RPMI7951 (cell line): ENCODE data around the gene BAHCC1. TPM values are rescaled to one million over a fixed set of nuclear protein-coding genes. Genes with fewer than 3 reads are reported as not detected.

Source experiments
- DNase-seq: peaks from one replicate; pipeline ENCODE4 v3.0.0-alpha.2; 2012; ENCODE audit warnings: low read depth
- total RNA-seq: library from RNA; depleted of rRNA; stranded (reverse); fragments of >200 nt; shearing (Covaris generic); gene quantifications from 2 replicates; pipeline ENCODE4 v1.2.3, GENCODE V29; 2014

Gene BAHCC1
- total RNA-seq, 1 experiment from 2014 or later, result 0.36 TPM

DNA sequence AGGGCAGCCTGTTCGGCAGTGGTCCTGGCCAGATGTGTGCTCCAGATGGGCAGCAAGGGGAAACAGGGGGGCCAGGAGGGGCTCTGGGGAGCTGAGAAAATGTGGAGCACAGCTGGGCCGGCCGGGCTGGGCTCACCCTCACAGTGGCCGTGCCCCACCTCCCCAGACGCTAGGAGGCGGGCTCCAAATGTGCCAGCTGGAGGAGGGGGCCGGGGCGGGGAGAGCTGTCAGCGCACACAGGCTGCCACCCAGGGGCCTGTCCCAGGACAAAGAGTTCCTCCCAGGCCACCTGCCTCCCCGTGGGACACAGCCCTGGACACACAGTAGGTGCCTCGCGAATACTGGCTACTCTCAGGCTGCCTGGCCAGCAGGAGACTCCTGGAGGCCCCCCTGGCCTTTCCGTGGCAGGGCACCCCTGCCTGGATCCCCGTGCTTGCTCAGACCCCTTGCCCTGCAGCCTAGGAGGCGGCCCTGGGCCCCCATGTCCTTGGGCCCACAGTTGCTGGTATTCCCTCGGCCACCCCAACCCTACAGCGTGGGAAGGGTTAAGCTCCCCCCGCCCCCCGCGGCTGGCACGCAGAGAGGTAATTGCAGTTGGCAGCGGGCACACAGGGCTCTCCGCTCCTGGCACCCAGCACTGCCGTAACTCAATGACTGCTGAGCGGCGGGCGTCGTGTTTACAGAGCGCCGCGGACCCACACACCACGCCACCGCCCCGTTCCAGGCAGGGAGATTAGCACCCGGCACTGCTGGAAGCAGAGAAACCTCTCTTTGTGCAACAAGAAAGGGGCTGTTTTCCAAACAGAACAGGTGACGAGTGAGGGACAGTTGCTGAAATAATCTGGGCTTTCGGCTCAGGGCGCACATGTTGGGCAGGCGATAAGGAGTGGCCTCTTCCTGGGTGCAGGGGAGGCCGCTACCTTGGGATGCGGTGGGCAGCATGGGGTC is 32.2 kb downstream of the BAHCC1 start:
- DNase-seq, result no peak

DNA sequence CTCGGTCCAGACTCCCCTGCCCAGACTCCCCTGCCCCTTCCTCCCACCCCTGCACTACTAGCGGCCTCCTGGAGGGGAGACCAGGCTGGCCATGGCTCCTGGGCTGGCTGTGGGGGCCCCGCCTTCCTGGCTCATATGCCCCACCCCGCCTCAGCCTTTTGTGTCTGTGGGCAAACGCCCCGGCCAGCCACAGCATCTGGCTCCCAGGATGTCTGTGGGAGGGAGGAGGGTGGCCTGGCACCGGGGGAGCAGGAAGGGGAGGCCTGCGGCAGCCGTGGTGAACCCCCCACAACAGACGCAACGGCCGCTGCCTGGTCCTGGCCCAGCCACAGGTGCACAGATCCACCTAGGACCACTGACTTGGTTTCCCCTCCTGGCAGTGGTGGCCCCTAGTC is 32.9 kb downstream of the BAHCC1 start:
- DNase-seq, result no peak

DNA sequence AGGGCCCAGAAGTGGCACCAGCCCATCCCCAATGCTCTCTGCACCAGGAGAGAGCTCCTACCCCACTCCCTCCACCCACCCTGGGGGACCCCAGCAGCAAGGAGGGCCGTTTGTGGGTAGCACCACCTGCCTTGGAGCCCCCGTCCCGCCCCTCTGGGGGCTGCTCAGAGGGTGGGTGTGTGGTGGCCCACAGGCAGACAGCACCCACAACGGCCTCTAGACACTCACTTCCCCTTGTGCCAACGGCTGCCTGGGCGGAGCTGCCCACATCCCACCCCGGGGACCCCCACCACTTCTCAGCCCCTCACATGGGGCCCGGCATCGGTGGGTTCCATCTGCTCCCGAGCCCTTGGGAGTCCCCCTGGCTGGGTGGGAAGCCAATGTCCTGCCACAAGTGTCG is 33.3 kb downstream of the BAHCC1 start:
- DNase-seq, result no peak

DNA sequence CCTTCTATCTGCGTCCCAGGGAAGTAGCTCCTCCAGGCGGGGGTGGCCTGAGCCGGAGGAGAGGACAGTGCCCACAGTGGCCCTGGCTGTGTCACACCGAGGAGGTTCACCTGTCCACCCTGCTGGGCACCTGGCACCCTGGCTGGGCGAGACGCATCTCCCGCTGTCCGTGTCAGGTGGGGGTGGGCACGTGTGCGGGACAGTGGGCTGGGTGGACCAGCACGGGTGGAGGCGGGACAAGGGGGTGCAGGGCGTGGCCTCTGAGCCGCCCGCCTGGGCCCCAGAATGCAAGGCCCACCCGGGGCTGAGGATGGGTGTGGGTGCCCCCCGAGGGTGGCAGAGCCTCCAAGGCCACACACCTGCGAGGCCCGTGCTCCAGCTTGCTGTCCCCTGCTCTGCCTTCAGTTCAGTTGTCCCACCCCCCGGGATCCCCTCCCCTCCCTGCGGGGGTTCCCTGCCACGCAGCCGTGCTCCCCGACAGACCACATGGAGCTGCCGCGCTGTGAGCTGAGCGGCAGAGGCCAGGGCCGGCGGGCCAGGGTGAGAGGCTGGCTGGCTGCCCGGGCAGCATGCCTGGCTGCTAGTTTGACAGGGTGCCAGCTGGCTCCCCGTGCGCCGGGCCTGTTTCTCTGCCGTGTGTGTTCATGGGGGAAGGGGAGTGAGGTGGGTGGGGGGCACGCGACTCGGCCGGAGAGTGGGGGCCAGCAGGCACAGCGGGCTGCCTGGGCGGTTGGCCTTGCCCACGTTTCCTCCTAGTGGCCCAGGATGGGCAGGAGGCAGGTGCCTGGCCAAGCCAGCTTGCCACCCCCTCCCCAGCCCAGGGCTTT is 33.9 kb downstream of the BAHCC1 start:
- DNase-seq, result peak; percentile 64

DNA sequence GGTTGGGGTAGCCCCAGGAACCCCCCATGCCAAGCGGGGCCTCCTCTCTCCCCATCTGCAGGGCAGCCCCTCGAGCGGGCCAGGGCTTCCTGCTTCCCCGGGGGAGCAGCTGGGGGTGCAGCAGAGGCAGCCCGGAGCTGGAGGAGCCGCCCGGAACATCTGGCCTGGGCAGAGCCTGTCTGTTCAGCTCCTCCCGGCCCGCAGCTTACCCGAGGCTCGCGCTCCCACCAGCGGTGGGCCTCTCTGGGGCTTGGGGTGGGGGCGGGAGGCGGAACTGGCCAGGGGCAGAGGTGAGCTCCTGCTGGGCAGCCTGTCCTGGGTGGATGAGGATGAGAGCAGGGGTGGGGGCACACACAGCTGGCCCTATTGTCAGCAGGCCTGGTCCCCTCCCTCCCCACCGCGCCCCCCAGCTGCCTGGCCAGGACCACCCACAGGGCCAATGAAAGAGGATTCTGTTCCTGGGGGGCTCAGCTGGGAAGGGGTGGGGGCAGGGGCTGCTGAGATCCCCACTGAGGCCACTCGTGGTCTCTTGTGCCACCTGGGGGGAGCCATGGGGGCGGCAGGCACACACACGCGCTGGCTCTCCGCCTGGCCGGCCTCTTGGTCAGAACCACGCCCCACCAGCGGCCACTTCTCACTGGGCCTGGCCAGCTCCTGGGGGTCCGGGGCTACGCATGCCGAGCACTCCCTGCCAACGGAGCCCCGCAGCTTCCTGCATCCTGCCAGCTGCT is 34.7 kb downstream of the BAHCC1 start:
- DNase-seq, result no peak

DNA sequence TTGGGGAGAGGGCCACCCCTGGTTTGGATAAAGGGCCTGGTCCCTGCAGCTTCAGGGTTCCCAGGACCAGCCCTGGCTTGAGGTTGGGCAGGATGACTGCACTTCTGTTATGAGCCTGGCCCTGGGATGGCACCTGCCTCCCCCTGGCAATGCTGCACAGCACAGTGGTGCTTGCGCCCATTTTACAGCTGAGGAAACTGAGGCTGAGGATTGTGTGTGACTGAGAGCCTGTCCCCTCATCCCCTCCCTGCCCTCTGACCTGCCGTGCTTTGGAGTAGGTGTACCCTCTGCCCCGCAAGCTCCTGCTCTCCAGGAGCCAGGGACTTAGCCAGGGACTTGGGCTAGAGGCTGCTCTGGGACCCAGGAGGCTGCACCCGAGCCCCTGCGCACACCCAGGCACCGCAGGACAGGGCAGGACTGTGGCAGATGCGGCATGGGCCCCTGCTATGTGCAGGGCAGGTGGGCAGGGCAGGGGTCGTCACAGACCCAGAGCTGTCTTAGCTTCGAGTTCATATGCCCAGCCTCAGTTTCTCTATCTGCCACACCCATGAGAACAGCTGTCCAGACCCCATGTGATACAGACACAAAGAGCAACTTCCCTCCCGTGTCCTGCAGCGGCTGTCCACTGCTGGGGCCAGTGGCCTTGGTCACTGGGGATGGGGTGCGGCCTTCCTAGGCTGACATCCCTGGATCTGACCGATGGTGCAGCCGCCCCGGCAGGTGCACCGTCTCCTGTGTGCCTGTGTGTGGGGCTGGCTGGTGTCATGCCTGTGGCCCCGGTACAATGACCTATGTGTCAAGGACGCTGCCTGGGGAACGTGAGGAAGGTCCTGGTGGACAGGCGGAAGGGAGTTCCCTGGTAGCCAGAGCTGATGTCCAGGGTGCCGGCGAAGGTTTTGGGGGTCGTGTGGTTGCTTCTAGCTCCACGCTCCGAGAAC is 36.6 kb downstream of the BAHCC1 start:
- DNase-seq, result no peak

DNA sequence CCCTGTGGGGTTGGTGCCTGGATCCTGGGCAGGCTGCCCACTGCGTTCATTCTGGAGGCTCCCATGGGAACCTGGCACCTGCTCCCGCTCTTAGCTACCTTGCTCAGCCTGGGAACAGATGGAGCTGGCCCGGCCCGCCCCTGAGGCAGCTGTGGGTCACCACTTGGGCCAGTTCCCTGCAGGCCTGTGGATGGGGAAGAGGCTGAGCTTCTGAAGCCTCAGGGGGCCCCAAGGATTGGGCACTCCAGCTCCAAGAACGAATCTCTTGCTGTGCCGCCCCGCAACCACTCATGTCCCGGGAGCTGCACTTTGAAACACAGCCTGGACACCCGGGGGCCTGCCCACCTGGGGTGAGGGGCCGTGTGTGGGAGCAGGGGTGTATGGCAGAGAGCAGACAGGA is 37.7 kb downstream of the BAHCC1 start:
- DNase-seq, result no peak

DNA sequence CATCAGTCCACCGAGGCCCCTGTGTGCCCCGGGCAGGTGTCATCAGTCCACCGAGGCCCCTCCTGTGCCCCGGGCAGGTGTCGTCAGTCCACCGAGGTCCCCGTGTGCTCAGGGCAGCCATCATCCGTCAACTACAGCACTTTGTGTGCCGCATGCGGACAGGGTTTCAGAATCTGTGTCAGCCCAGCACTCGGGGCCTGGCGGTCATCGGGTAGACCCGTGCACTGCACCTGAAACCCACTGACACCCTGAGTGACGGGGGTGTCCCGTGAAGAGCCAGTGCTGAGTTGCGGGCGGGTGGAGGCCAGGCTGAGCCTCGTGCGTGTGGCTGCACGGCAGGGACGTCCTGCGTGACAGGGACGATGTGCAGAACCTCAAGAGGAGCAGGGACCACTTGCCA is 38.4 kb downstream of the BAHCC1 start:
- DNase-seq, result no peak

DNA sequence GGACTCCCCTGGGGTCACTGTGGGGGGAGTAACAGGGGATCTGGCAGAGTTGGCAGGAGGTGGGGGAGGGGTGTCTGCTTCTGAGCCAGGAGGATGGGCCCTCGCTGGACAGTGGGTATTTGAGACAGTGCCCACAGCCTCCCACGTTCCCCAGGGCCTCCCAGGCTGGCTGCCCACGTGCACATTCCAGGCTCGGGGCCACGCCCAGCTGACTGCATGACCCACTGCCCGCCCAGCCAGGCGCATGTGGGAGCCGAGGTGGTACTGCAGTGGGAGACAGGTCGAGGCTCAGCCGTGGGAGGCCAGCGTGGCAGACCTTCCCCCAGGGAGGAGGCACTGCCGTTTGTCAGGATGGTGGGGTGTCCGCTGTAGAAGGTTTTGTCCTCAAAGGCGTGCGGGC is 38.8 kb downstream of the BAHCC1 start:
- no peak for DNase-seq

DNA sequence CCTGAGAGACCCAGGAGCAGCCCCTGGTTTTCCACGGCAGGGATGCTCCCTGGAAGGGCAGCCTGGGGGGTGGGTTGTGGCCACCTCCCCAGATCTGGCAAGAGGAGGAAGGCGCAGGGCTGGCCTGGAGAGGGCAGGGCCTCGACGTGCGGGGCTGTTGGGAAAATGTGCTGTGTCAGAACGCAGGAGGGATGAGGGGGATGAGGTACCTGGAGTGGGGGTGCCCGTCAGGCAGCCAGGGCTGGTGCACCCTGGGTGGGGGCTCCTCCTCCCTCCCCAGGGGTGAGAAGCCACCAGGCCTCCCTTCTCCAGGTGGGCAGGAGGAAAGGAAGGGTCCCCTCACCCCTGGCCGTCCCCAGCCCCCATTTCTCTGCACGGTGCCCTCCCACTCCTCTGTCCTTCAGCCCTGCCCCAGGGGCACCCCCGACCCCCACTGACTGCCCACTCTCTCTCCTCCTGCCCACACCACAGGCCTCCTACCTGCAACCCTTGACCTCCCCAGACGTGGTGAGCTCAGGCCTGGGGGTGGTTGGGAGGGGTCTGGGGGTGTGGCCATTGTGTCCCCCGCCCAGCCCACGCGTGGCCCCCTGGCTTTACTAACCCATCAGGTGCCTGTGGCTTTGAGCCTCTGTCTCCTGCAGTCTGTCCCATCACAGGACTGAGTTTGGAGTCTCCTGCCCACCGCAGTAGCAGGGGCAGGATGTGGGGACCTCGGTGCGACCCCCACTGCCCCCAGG is 39.6 kb downstream of the BAHCC1 start:
- DNase-seq, result no peak

DNA sequence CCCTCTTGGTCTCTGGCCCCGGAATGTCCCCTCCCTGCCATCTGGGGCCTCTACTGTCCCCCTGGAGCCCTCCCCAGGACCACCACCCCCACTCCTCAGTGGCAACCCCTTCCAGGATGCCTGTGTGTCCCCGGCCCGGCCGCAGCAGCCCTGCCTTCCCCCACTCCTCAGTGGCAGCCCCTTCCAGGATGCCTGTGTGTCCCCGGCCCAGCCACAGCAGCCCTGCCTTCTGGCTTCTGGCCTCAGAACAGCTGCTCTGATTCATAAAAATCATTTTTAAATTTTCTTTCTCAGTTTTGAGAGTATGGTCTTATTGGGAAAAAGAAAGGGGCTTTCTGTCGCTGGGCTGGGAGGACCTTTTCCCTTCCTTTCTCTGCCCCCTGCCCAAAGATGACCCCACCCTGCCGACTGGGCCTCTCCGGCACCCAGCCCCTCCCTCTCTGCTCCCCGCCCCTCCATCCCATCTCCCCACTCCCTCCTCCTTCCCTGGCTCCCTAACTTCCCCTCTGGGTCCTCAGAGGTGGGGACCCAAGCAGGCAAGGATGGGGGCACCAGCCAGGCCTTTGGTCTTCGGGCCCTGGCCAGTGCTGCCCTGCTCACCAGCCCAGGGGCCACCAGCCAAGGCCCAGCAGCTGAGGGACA is 40.5 kb downstream of the BAHCC1 start:
- DNase-seq, result no peak

DNA sequence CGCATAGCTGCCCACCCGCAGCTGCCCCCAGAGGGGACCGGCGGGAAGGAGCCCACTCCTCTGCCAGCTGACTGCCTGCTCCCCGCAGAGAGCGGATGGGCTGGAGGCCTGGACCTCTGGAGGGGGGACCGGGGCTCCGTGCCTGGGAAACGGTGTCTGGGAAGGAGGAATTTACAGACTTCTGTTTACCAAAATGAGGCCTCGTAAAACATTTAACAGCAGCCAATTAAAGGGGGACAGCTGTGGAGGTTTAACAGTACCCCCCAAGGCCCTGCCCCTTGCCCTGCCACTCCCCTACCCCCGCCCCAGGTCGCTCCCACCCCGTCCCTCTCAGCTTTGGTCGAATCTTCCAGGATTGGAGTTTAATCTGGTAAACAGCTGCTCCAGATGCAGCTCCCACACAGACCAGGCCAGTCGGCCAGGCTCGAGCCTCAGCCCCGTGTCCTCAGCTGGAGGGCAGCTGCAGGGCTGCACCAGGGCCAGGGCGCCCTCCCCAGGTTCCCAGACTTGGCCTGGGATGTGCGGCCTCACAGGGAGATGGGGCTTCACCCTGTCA is 41.1 kb downstream of the BAHCC1 start:
- DNase-seq, result no peak

DNA sequence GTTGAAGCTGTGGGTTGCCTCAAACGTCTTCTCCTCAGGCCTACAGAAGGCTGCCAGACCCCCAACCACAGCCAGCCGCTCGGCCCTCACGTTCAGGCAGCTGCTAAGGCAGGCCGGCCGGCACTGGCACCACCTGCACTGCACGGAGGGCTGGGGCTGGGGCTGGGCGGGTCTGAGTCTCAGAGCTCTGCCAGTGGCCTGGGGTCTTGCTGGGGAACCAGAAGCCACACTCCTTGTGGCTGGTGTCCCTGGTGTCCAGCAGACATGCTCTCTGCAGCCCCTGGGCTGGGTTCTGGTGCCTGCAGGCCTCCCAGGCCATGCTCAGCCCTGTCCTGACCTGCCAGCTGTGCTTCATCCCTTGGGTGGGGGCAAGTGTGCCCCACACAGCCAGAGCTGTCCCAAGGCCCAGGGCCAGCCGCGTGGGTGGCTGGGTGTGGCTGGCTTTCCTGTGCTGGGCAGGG is 42.0 kb downstream of the BAHCC1 start:
- no peak for DNase-seq

DNA sequence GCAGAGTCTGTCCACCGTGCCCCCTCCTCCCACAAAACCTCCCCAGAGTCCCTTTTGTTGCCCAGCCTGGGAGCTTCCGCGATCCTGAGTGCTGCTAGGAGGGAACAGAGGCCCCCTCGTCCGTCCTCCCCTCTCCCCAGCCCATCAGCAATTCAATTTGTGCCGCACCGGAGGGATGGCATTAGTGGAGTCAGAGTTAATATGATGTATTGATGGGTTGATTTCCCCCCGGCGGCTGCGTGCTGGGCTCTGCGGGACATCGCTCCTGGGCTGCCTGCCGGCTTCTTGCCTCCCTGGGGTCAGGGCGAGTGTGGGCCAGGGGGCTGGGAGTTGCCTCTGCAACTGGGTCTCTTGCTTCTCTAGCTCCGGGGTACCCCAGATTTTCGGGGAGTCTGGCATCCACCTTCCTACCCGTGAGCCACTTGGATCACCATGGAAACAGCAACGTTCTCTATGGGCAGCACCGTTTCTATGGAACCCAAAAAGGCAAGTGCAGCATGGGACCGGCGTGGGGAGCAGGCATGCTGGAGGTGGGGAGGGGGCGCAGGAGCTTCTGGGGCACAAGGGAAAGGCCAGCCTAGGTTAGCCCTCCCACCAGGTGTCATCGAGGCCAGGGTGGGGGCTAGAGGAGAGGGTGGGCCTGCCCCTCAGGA is 42.9 kb downstream of the BAHCC1 start:
- DNase-seq, result no peak

DNA sequence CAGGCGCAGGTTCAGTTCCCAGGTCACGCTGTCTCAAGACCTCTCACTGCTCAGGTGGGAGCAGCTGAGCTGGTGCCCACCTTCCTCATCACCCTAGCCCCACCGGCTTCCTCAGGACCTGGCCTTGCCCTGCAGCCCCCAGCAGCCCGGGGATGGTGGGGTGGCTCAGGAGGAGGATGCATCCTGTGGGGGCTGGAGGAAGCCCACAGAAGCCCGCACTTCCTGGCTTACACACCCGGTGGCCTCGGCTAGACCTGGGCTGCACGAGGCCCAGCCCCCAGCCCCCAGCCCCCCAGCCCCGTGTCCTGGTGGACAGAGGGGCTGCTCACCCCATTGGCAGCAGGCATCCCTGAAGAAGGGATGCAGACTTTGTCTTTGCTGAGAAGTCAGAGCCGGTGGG is 43.4 kb downstream of the BAHCC1 start:
- no peak for DNase-seq

DNA sequence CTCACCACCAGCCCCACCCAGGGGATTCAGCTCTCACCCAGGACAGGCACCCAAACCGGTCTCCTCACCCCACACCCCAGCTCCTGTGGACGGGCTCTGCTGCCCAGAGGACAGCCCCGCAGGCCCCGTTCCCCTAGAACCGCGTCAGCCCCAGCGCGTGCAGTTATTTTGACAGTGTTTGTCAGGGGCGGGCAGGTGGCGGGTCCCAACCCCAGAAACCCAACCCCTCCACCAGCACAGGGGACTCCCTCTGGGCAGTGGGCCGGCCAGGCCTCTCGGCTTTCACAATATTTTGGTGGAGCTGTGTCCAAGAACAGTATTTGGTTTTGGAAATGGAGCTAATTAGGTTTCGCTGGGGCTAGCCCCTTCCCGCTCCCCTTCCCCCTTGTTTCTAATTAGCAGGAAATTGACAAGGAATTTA is 44.8 kb downstream of the BAHCC1 start:
- DNase-seq, result no peak

DNA sequence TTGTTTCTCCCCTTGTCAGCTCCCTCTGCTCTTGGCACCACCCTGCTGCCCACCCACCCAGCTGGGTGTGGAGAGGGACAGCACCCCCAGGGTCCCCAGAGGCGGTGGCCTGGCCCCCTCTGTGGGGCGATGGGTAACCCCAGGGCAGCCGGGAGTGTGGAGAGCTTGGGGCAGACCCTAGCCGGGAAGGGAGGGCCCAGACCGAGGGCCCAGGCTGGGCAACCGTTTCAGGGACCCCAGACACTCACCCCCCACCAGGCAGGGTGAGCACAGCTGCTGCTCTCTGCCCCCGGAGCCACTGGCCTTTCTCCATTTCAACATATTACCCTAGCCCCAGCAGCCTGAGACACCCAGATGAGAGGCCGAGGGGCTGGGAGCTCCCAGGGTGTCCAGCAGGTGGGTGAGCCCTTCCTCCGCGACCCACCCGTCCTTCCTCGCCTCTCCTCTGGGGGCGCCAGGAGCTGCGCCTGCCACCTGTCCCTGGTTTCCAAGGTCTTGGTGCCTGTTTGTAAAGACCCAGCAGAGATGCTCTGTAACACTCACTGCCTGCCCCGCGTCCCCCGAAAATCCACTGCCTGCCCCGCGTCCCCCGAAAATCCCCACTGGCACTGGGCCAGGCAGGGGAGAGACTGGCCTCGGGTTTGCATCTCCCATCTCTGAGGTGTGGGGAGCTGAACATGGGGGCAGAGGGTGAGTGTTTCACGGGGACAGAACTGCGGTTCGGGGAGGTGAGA is 45.4 kb downstream of the BAHCC1 start:
- no peak for DNase-seq

DNA sequence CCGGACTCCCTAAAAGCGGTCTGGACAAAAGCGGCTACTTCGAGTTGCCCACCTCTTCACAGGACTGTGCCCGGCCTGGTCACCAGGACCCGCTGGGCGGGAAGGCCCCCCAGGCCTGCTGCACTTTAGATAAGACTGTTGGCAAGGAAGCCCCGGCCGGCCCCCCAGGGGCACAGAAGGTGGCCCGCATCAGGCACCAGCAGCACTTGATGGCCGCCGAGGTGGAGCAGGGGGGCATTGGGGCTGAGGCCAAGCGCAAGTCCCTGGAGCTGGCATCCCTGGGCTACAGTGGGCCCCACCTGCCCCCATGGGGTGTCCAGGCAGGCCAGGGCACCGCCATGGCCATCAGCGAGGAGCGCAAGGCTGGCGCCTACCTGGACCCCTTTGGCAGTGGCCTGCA is 47.5 kb downstream of the BAHCC1 start:
- DNase-seq, result no peak
